Activated naive CD8-positive, alpha-beta T cell (primary cell): Measurements from ENCODE around the gene ACOXL.

Experiments
- H3K27ac Mint-ChIP-seq: one replicate; pipeline ENCODE4 v1.8.0; 2021; ENCODE audit warnings: mixed read lengths
- H3K27me3 Mint-ChIP-seq: one replicate; pipeline ENCODE4 v1.8.0; 2021; ENCODE audit warnings: mixed read lengths
- H3K36me3 Mint-ChIP-seq: one replicate; pipeline ENCODE4 v1.8.0; 2021; ENCODE audit warnings: mixed read lengths
- H3K4me1 Mint-ChIP-seq: one replicate; pipeline ENCODE4 v1.8.0; 2021; ENCODE audit warnings: low read depth, mixed read lengths
- H3K4me3 Mint-ChIP-seq: one replicate; pipeline ENCODE4 v1.8.0; 2021; ENCODE audit warnings: mild to moderate bottlenecking, mixed read lengths
- H3K9me3 Mint-ChIP-seq: one replicate; pipeline ENCODE4 v1.8.0; 2021; ENCODE audit warnings: low read depth, mixed read lengths

ACOXL gene

DNA sequence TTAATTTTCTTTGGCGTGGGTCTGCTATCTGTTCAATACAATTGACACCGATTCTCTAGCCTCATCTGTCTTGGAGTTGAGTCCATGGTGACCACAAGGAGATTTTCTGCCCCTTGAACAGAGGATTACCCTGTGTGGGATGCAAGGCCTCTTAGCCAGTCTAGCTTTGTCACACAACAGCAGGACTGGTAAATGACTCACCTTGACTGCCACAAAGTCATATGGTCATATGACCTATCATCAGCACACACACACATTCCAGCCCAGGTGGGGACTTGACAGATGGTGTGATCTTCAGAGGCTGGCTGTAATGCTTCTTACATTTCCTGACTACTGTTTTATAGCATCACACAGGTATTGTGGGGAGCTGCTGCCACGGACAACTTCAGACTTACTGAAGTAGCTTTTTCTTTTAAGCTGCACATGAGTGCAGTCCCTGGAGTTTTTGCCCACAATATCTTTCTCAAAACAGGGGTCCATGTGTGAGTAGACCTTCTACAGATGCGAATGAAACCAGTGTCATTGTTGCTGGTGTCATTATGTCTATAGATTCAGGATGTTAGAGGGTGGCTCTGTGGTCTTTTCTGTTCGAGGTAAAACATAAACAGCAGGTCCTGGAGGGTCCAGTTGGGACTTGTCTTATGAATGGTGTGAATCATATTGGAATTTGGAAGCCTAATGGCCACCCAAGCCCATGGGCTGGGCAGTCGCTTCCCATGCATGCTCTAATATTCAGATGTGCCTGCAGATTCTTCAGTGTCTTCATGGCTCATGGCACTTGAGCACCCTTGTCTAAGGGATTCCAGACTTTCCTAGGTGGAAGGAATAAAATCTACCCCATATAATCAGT is 18.6 kb upstream of the ACOXL start:
- no peaks in the 10 kb centered on the region for H3K36me3 Mint-ChIP-seq
- no peaks in the 10 kb centered on the region for H3K4me1 Mint-ChIP-seq
- no peaks in the 10 kb centered on the region for H3K9me3 Mint-ChIP-seq
- H3K4me3 Mint-ChIP-seq, result no peak overlapping the region
- peaks cover 18% of the 10 kb centered on the region for H3K27me3 Mint-ChIP-seq
- no peak overlapping the region for H3K27ac Mint-ChIP-seq

GRCh38 chr2:110714452-110715224 is 17.7 kb upstream of the ACOXL start:
- no peak overlapping the region for H3K27ac Mint-ChIP-seq
- H3K4me3 Mint-ChIP-seq, result no peak overlapping the region
- H3K4me1 Mint-ChIP-seq, result no peaks in the 10 kb centered on the region
- no peaks in the 10 kb centered on the region for H3K36me3 Mint-ChIP-seq
- no peaks in the 10 kb centered on the region for H3K9me3 Mint-ChIP-seq
- H3K27me3 Mint-ChIP-seq, result peaks cover 15% of the 10 kb centered on the region

GRCh38 chr2:110716959-110717645 is 15.3 kb upstream of the ACOXL start:
- Mint-ChIP-seq H3K4me1 (no peaks in the 10 kb centered on the region), H3K27me3 (peaks cover 13% of the 10 kb centered on the region), H3K36me3 (no peaks in the 10 kb centered on the region), H3K4me3 (no peak overlapping the region), H3K9me3 (no peaks in the 10 kb centered on the region), H3K27ac (no peak overlapping the region)

- Mint-ChIP-seq H3K27me3 (peaks cover 10% of the 10 kb centered on the region), H3K9me3 (no peaks in the 10 kb centered on the region), H3K27ac (no peak overlapping the region), H3K4me1 (no peaks in the 10 kb centered on the region), H3K36me3 (no peaks in the 10 kb centered on the region), H3K4me3 (no peak overlapping the region)
Observed at GRCh38 chr2:110717734-110718133, 14.6 kb upstream of the ACOXL start.

- H3K4me3 Mint-ChIP-seq, result no peak overlapping the region
- peaks cover 8% of the 10 kb centered on the region for H3K27me3 Mint-ChIP-seq
- no peaks in the 10 kb centered on the region for H3K4me1 Mint-ChIP-seq
Observed at GRCh38 chr2:110718382-110718781, 14.0 kb upstream of the ACOXL start.

DNA sequence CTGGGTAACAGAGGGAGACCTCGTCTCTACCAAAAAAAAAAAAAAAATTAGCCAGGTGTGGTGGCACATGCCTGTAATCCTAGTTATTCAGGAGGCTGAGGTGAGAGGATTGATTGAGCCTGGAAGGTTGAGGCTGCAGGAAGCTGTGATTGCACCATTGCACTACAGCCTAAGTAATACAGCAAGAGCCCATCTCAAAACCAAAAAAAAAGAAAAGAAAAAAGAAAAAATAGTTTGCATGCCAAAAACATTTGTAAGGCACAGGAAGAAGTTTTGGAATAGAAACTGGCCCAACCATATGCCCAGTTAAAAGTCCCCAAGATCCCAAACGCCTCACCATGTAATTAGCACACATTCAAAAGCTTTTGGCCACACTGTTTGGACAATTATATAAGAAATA is 13.4 kb upstream of the ACOXL start:
- Mint-ChIP-seq H3K36me3 (no peaks in the 10 kb centered on the region), H3K27ac (no peak overlapping the region), H3K4me3 (no peak overlapping the region), H3K9me3 (no peaks in the 10 kb centered on the region), H3K27me3 (peaks cover 7% of the 10 kb centered on the region), H3K4me1 (no peaks in the 10 kb centered on the region)

More at GRCh38 chr2:110718382-110718781, 14.0 kb upstream of the ACOXL start:
- no peaks in the 10 kb centered on the region for H3K9me3 Mint-ChIP-seq
- no peak overlapping the region for H3K27ac Mint-ChIP-seq
- H3K36me3 Mint-ChIP-seq, result no peaks in the 10 kb centered on the region

DNA sequence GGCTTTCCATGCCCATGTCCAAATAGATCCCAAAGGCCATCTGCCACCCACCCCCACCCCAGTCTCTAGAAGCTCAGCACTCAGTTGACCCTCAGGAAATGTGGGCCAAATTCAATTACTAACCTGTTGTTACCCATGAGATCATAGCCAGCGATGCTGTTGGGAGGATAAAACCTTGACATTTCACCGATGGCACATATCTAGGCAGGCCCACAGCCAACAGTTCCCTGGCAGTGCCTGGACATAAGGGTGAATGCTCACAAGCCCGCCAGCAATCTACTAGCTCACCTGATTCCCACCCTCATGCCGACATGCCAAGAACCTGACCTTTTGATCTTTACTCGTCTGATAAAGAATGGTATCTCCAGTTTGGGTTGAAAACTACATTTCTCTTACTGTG is 11.8 kb upstream of the ACOXL start:
- Mint-ChIP-seq H3K27ac (no peak overlapping the region), H3K36me3 (no peaks in the 10 kb centered on the region), H3K4me1 (no peaks in the 10 kb centered on the region), H3K9me3 (no peaks in the 10 kb centered on the region), H3K27me3 (peaks cover 7% of the 10 kb centered on the region), H3K4me3 (no peak overlapping the region)

DNA sequence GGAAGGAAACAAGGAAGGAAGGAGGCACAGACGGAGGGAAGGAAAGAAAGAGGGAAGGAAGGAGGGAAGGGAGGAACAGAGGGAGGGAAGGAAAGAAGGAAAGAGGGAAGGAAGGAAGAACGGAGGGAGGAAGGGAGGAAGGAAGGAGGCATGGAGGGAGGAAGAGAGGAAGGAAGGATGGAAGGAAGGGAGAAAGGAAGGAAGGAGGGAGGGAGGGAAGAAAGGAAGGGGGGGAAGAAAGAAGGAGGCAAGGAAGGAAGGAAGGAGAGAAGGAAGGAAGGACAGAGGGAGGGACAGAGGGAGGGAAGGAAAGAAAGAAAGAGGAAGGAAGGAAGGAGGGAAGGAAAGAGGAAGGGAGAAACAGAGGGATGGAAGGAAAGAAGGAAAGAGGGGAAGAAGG is 7.6 kb upstream of the ACOXL start:
- H3K27ac Mint-ChIP-seq, result no peak overlapping the region
- H3K4me1 Mint-ChIP-seq, result no peaks in the 10 kb centered on the region
- no peak overlapping the region for H3K4me3 Mint-ChIP-seq
- H3K9me3 Mint-ChIP-seq, result no peaks in the 10 kb centered on the region
- no peaks in the 10 kb centered on the region for H3K36me3 Mint-ChIP-seq
- peaks cover 3% of the 10 kb centered on the region for H3K27me3 Mint-ChIP-seq

GRCh38 chr2:110725370-110725769 is 7.0 kb upstream of the ACOXL start:
- Mint-ChIP-seq H3K4me1 (no peaks in the 10 kb centered on the region), H3K27ac (no peak overlapping the region), H3K9me3 (no peaks in the 10 kb centered on the region), H3K27me3 (peaks cover 4% of the 10 kb centered on the region), H3K36me3 (no peaks in the 10 kb centered on the region), H3K4me3 (no peak overlapping the region)

- Mint-ChIP-seq H3K4me3 (no peak overlapping the region), H3K9me3 (no peaks in the 10 kb centered on the region), H3K4me1 (no peaks in the 10 kb centered on the region), H3K27me3 (peaks cover 7% of the 10 kb centered on the region), H3K36me3 (no peaks in the 10 kb centered on the region), H3K27ac (no peak overlapping the region)
Observed at GRCh38 chr2:110725859-110726258, 6.5 kb upstream of the ACOXL start.

DNA sequence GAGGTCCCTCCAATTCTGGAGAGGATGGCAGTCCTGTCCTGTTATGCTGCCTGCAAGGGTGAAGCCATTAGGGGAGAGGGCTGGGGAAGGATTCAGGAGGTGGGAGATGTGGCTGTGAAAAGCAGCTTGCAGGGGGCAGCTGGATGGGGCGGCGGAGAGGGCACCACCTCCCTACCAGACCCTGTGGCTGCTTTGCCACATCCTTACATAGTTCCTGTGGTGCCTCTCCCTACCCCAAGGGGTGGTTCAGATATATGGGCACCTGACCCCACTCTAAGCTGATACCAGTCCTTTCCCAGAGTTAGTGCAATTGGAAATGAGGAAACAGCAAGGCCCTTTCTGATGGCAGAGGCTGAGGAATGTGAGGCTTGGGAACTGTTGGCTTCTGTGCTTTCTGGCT is 6.1 kb upstream of the ACOXL start:
- Mint-ChIP-seq H3K9me3 (no peaks in the 10 kb centered on the region), H3K27me3 (peaks cover 10% of the 10 kb centered on the region), H3K4me3 (no peak overlapping the region), H3K4me1 (no peaks in the 10 kb centered on the region), H3K27ac (no peak overlapping the region), H3K36me3 (no peaks in the 10 kb centered on the region)

GRCh38 chr2:110727923-110728322 is 4.5 kb upstream of the ACOXL start:
- no peaks in the 10 kb centered on the region for H3K9me3 Mint-ChIP-seq
- peaks cover 8% of the 10 kb centered on the region for H3K4me1 Mint-ChIP-seq
- H3K36me3 Mint-ChIP-seq, result no peaks in the 10 kb centered on the region
- peaks cover 18% of the 10 kb centered on the region for H3K27me3 Mint-ChIP-seq
- H3K27ac Mint-ChIP-seq, result no peak overlapping the region
- no peak overlapping the region for H3K4me3 Mint-ChIP-seq

GRCh38 chr2:110729106-110729505 is 3.3 kb upstream of the ACOXL start:
- H3K4me1 Mint-ChIP-seq, result peaks cover 17% of the 10 kb centered on the region
- no peak overlapping the region for H3K4me3 Mint-ChIP-seq
- H3K27ac Mint-ChIP-seq, result no peak overlapping the region
- no peaks in the 10 kb centered on the region for H3K9me3 Mint-ChIP-seq
- H3K36me3 Mint-ChIP-seq, result no peaks in the 10 kb centered on the region
- peaks cover 26% of the 10 kb centered on the region for H3K27me3 Mint-ChIP-seq

- H3K4me3 Mint-ChIP-seq, result no peak overlapping the region
- H3K27me3 Mint-ChIP-seq, result peaks cover 37% of the 10 kb centered on the region
- no peaks in the 10 kb centered on the region for H3K9me3 Mint-ChIP-seq
- H3K4me1 Mint-ChIP-seq, result peaks cover 17% of the 10 kb centered on the region
- no peaks in the 10 kb centered on the region for H3K36me3 Mint-ChIP-seq
- no peak overlapping the region for H3K27ac Mint-ChIP-seq
Observed at GRCh38 chr2:110731064-110731463, 1.3 kb upstream of the ACOXL start.

DNA sequence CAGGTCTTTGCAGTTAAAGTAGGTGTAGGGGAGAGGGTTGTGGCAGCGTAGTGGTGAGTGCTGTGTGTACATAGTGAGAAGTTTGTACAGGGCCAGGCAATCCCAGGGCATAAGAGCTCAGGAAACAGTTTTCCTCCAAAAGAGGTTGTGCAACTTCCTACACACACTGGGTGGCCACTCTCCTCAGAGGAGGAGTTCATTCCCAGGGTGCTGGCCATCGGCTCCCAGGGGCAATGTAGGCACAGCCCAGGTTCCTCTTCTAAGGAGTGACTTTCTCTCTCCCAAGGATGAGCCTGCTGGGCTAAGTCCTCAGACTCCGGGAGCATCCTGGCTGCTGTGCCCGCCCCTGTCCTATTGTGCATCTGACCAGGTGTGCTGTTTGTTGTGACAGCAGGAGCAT is 3.0 kb downstream of the ACOXL start:
- H3K36me3 Mint-ChIP-seq, result peaks cover 11% of the 10 kb centered on the region
- peaks cover 17% of the 10 kb centered on the region for H3K4me1 Mint-ChIP-seq
- H3K4me3 Mint-ChIP-seq, result no peak overlapping the region
- H3K27ac Mint-ChIP-seq, result no peak overlapping the region
- peaks cover 6% of the 10 kb centered on the region for H3K9me3 Mint-ChIP-seq
- H3K27me3 Mint-ChIP-seq, result peaks cover 64% of the 10 kb centered on the region
